ENCODE data around the gene TUBB4B.
A peak's percentile ranks its signal among the peaks of the same experiment; 100 is the strongest.

Gene TUBB4B

DNA sequence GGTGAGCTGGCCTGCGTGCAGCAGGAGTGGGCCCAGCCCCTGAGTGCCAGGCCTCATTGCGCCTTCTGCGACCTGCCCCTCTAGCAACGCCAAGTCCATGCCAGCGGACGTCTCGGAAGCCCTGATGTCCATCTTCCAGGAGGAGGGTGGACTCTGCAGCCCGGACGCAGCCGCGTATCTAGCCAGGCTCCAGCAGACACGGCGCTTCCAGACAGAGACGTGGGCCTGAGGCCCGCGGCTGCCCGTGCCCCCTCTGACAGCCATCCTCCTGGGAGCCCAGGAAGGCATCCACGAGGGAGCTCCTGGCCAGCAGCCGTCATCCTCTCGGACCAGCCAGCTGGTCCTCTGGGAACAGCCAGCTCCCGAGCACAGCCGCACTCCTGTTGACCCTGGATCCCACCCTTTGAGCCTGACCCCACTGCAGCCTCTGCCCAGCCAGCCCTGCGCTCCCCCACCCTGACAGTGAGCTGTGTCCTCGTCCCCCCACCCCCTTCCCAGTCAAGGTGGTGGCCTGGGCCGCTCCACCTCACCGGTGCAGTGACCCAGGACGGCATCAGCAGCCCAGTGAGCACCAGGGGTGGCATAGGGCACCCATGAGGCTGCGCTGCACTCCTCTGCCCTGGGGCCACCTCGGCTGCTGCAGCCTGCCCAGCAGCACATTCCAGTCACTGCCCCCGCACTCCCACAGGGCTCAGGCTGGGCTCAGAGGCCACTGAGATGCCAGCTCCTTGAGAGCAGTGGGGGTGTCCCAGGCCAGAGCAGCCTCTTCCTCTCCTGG lies 24.7 kb upstream of the TUBB4B start:
- TF ChIP-seq TAF1 (IDR thresholded peaks at IDR 0.05; ENCODE audit: borderline replicate concordance, insufficient read depth, low read length): no peak

DNA sequence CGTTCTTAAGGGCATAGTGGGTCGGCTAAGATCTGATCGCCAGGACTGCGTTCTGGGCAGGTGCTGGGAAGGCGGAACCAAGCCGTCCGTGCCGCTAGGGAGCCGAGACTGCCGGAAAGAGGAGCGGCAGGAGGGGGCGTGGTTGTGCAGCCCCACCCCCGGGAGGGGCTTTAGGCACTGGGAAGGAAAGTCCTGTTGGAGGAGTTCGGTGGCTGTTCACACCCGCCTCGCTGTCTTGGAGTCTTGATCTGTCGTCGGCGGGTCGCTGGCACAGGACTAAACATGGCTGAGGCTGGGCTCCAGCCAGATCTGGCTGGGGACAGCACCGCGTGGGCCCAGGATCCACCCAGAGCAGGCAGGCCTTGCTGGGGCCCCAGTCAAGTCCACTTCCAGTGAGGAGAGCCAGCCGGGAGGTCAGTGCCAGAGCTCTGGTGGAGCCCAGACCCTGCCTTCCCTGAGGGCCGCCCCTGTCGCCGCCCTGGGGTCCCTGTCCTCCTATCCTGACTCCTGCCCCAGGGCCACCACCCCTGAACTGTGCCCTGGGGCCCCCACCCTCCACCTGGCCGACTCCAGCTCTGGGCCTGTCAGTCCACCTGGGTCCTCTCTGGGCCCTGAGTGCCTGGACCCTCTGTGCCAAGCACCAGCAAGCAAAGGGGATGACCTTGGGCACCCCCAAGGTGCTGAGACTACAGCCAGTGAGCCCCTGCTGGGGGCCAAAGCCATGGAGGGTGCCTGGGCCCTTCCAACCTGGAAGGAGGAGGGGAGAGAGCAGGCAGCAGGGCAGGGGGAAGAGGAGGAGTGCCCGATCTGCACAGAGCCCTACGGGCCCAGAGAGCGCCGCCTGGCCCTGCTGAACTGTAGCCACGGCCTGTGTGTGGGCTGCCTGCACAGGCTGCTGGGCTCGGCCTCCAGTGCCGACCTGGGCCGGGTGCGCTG lies 23.5 kb upstream of the TUBB4B start:
- TF ChIP-seq, protein P1, sequence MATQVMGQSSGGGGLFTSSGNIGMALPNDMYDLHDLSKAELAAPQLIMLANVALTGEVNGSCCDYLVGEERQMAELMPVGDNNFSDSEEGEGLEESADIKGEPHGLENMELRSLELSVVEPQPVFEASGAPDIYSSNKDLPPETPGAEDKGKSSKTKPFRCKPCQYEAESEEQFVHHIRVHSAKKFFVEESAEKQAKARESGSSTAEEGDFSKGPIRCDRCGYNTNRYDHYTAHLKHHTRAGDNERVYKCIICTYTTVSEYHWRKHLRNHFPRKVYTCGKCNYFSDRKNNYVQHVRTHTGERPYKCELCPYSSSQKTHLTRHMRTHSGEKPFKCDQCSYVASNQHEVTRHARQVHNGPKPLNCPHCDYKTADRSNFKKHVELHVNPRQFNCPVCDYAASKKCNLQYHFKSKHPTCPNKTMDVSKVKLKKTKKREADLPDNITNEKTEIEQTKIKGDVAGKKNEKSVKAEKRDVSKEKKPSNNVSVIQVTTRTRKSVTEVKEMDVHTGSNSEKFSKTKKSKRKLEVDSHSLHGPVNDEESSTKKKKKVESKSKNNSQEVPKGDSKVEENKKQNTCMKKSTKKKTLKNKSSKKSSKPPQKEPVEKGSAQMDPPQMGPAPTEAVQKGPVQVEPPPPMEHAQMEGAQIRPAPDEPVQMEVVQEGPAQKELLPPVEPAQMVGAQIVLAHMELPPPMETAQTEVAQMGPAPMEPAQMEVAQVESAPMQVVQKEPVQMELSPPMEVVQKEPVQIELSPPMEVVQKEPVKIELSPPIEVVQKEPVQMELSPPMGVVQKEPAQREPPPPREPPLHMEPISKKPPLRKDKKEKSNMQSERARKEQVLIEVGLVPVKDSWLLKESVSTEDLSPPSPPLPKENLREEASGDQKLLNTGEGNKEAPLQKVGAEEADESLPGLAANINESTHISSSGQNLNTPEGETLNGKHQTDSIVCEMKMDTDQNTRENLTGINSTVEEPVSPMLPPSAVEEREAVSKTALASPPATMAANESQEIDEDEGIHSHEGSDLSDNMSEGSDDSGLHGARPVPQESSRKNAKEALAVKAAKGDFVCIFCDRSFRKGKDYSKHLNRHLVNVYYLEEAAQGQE (IDR thresholded peaks at IDR 0.05; ENCODE audit: insufficient read depth in 1 of 2, low read depth in 2 of 2, low read length in 2 of 2): no peak
- peak; percentile 86 for TF ChIP-seq POLR2AphosphoS5 (IDR thresholded peaks at IDR 0.05; ENCODE audit: low read depth, low read length)
- TF ChIP-seq FOXP2 (optimal IDR thresholded peaks at IDR 0.05; ENCODE audit: borderline replicate concordance, extremely low read depth, extremely low read length, insufficient read depth): no peak
- 0 out of 2 replicates have a peak, but pooled peaks have one; percentile 45 for TF ChIP-seq TAF1 (IDR thresholded peaks at IDR 0.05; ENCODE audit: borderline replicate concordance, insufficient read depth, low read length)
- no peak for TF ChIP-seq SIN3A (IDR thresholded peaks at IDR 0.05; ENCODE audit: borderline replicate concordance, insufficient read depth, low read length)

DNA sequence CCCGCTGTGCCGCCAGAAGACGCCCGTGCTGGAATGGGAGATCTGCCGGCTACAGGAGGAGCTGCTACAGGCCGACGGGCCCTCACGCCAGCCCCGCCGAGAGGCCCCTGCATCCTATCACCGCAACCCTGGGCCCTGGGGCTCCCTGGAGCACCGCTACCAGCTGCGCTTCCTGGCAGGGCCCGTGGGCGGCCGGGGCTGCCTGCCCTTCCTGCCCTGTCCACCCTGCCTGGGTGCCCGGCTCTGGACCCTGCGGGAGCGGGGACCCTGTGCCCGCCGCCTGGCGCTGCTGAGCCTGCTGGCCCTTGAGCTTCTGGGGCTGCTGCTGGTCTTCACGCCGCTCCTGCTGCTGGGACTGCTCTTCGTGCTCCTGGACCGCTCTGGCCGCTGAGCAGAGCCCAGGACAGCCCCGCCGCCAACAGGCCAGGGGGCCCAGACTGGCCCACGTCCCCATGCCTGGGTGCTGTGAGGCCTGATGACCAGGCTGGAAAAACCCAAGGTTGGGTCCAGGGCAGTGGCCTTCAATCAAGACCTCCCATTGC lies 22.8 kb upstream of the TUBB4B start:
- TF ChIP-seq FOXP2 (optimal IDR thresholded peaks at IDR 0.05; ENCODE audit: borderline replicate concordance, extremely low read depth, extremely low read length, insufficient read depth) (no peak), TAF1 (IDR thresholded peaks at IDR 0.05; ENCODE audit: borderline replicate concordance, insufficient read depth, low read length) (no peak), SIN3A (IDR thresholded peaks at IDR 0.05; ENCODE audit: borderline replicate concordance, insufficient read depth, low read length) (no peak), POLR2AphosphoS5 (IDR thresholded peaks at IDR 0.05; ENCODE audit: low read depth, low read length) (no peak)
- TF ChIP-seq, protein P1 (IDR thresholded peaks at IDR 0.05; ENCODE audit: insufficient read depth in 1 of 2, low read depth in 2 of 2, low read length in 2 of 2): no peak

DNA sequence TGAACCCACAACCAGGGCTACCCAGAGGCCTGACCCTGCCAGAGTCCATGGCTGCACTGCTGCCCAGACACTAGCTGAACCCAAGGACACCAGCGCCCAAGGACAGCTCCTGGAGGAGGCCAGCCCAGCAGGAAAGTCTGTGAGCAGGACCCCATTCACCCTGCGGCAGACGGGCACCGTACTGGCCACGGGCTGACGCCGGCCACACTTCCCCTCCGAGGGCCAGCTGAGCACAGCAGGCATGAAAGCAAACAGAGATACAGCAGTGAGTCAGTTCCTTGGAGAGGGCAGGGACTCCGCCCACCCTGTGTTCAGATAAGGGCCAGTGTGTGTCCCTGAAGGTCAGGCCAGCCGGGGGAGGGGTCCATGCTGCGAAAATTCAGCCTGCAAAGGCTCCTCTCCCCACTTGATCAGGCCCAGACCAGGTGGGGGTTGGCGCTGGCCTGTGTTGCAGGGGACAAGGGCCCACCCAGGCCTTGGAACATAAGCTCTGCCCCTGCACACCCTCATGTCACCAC lies 22.3 kb upstream of the TUBB4B start:
- TF ChIP-seq FOXP2 (optimal IDR thresholded peaks at IDR 0.05; ENCODE audit: borderline replicate concordance, extremely low read depth, extremely low read length, insufficient read depth) (no peak), POLR2AphosphoS5 (IDR thresholded peaks at IDR 0.05; ENCODE audit: low read depth, low read length) (no peak), SIN3A (IDR thresholded peaks at IDR 0.05; ENCODE audit: borderline replicate concordance, insufficient read depth, low read length) (no peak), TAF1 (IDR thresholded peaks at IDR 0.05; ENCODE audit: borderline replicate concordance, insufficient read depth, low read length) (no peak)
- TF ChIP-seq, protein P1 (IDR thresholded peaks at IDR 0.05; ENCODE audit: insufficient read depth in 1 of 2, low read depth in 2 of 2, low read length in 2 of 2): no peak

DNA sequence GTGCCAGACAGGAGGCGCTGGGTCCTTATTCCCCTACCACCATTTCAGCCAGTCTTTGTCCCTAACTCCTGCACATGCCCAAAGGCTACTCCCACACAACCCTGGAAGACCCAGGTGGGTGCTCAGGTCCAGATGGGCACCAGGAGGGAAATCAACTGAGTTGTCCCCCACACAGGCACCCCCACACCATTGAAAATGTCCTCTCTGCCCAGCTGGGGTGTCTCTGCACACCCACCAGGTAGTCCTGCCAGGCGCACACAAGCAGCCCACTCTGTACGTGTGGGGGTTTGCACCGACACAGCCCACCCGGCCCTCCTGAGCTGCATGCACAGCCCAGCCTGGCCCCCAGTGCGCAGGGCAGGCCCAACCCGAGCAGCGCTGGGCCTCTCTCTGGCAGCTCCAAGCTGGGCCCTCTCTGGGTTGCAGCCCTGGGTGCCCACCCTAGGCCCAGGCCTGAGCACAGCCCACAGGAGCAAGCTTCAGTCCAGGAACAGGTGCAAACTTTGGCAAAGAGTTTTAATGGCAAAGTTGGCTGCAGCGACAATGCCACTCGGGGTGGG lies 21.2 kb upstream of the TUBB4B start:
- TF ChIP-seq POLR2AphosphoS5 (IDR thresholded peaks at IDR 0.05; ENCODE audit: low read depth, low read length): no peak
- TF ChIP-seq, protein P1 (IDR thresholded peaks at IDR 0.05; ENCODE audit: insufficient read depth in 1 of 2, low read depth in 2 of 2, low read length in 2 of 2): no peak
- no peak for TF ChIP-seq SIN3A (IDR thresholded peaks at IDR 0.05; ENCODE audit: borderline replicate concordance, insufficient read depth, low read length)
- TF ChIP-seq FOXP2 (optimal IDR thresholded peaks at IDR 0.05; ENCODE audit: borderline replicate concordance, extremely low read depth, extremely low read length, insufficient read depth): no peak
- no peak for TF ChIP-seq TAF1 (IDR thresholded peaks at IDR 0.05; ENCODE audit: borderline replicate concordance, insufficient read depth, low read length)

Measured in PFSK-1 (cell line).